GM21786 (cell line): Measurements from ENCODE around the gene CEP104.
"Not testable (repeated sequence)": the region's sequence is repeated elsewhere in the genome, so short reads cannot be mapped to it uniquely, and the experiment has no call there.

Experiments
- ATAC-seq: cut with Tn5 transposase; IDR thresholded peaks from one replicate; pipeline ENCODE4 v1.9.1; 2021; ENCODE audit not compliant: unreplicated experiment

CEP104 gene

GRCh38 chr1:3828391-3828790 lies 28.6 kb downstream of the CEP104 start:
- ATAC-seq, result no peak

- no peak for ATAC-seq
These were observed 29.2 kb downstream of the CEP104 start for GRCh38 chr1:3827813-3828307.

- ATAC-seq, result no peak
These were observed 31.7 kb downstream of the CEP104 start for GRCh38 chr1:3825356-3825755.

- no peak for ATAC-seq
These were observed 32.4 kb downstream of the CEP104 start for GRCh38 chr1:3824650-3825049.

- no peak for ATAC-seq
These were observed 34.6 kb downstream of the CEP104 start for GRCh38 chr1:3822421-3822820.

- ATAC-seq, result no peak
These were observed 35.1 kb downstream of the CEP104 start for GRCh38 chr1:3821908-3822307.

- no peak for ATAC-seq
These were observed 35.6 kb downstream of the CEP104 start for GRCh38 chr1:3821447-3821846.

- no peak for ATAC-seq
These were observed 36.0 kb downstream of the CEP104 start for GRCh38 chr1:3821004-3821403.

GRCh38 chr1:3820316-3820715 lies 36.7 kb downstream of the CEP104 start:
- ATAC-seq, result no peak

GRCh38 chr1:3819771-3820200 lies 37.2 kb downstream of the CEP104 start:
- no peak for ATAC-seq

GRCh38 chr1:3817821-3818597 lies 39.0 kb downstream of the CEP104 start:
- no peak for ATAC-seq

- ATAC-seq, result no peak
These were observed 39.8 kb downstream of the CEP104 start for GRCh38 chr1:3817138-3817740.

GRCh38 chr1:3816331-3817137 lies 40.5 kb downstream of the CEP104 start:
- ATAC-seq, result no peak

GRCh38 chr1:3814771-3815561 lies 42.0 kb downstream of the CEP104 start:
- no peak for ATAC-seq

GRCh38 chr1:3814065-3814464 lies 42.9 kb downstream of the CEP104 start:
- no peak for ATAC-seq

GRCh38 chr1:3811595-3811911 lies 45.5 kb downstream of the CEP104 start:
- ATAC-seq, result no peak

GRCh38 chr1:3810149-3810761 lies 46.8 kb downstream of the CEP104 start:
- ATAC-seq, result not testable (repeated sequence)

GRCh38 chr1:3809680-3810079 lies 47.3 kb downstream of the CEP104 start:
- ATAC-seq, result no peak

GRCh38 chr1:3807769-3808168 lies 49.2 kb downstream of the CEP104 start:
- ATAC-seq, result no peak

- ATAC-seq, result no peak
These were observed 52.0 kb downstream of the CEP104 start for GRCh38 chr1:3805038-3805437.

GRCh38 chr1:3804627-3804944 lies 52.4 kb downstream of the CEP104 start:
- ATAC-seq, result not testable (repeated sequence)
